ENCODE measurements around the gene INMT.
"Not testable (repeated sequence)": the region's sequence is repeated elsewhere in the genome, so short reads cannot be mapped to it uniquely, and the experiment has no call there.

Gene INMT

GRCh38 chr7:30709549-30709948 lies 42.4 kb upstream of the INMT start:
- Histone ChIP-seq H3K4me1 (ENCODE audit: control insufficient read depth, insufficient read depth, low read length) (peaks cover 4% of the 10 kb centered on the region), H3K36me3 (ENCODE audit: control insufficient read depth, insufficient read depth, low read length) (no peaks in the 10 kb centered on the region), H3K27me3 (ENCODE audit: control insufficient read depth, insufficient read depth, low read length, poor library complexity, severe bottlenecking) (no peaks in the 10 kb centered on the region), H3K4me3 (ENCODE audit: insufficient read depth, low read depth, low read length) (no peak overlapping the region), H3K27ac (ENCODE audit: insufficient read depth, low read depth, low read length, poor library complexity, severe bottlenecking) (no peak overlapping the region), H3K9me3 (ENCODE audit: control insufficient read depth, low read length) (no peaks in the 10 kb centered on the region)
- 45 to 60% methylated on average over 3 to 4 of the region's 6 CpGs for WGBS, 2 experiments

- no peaks in the 10 kb centered on the region for H3K27me3 ChIP-seq (ENCODE audit: control insufficient read depth, insufficient read depth, low read length, poor library complexity, severe bottlenecking)
- peaks cover 4% of the 10 kb centered on the region for H3K4me1 ChIP-seq (ENCODE audit: control insufficient read depth, insufficient read depth, low read length)
- WGBS, 2 experiments: 97% methylated on average over 4 of the region's 4 CpGs
- no peak overlapping the region for H3K27ac ChIP-seq (ENCODE audit: insufficient read depth, low read depth, low read length, poor library complexity, severe bottlenecking)
- no peaks in the 10 kb centered on the region for H3K9me3 ChIP-seq (ENCODE audit: control insufficient read depth, low read length)
- no peak overlapping the region for H3K4me3 ChIP-seq (ENCODE audit: insufficient read depth, low read depth, low read length)
- H3K36me3 ChIP-seq (ENCODE audit: control insufficient read depth, insufficient read depth, low read length): no peaks in the 10 kb centered on the region
These were observed 41.3 kb upstream of the INMT start for GRCh38 chr7:30710669-30711068.

DNA sequence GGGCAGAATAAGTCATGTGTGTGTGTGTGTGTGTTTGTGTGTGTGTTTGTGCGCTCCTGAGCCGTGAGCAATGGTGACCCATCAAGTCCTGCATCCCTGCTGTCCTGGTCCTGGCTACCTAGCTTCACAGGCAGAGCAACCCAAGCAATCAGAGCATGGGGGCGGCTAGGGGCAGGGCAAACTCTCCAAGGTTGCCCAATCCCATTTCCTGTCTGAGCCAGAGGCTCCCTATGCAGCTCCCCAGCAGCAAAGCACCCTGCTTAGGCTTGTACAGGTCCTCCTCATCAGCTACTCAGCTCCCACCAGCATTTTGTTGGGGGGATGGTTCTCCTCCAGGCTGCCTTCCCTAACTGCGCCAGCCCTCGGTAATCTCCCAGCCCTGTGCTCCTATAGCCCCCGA lies 38.5 kb upstream of the INMT start:
- H3K27ac ChIP-seq (ENCODE audit: insufficient read depth, low read depth, low read length, poor library complexity, severe bottlenecking): no peak overlapping the region

DNA sequence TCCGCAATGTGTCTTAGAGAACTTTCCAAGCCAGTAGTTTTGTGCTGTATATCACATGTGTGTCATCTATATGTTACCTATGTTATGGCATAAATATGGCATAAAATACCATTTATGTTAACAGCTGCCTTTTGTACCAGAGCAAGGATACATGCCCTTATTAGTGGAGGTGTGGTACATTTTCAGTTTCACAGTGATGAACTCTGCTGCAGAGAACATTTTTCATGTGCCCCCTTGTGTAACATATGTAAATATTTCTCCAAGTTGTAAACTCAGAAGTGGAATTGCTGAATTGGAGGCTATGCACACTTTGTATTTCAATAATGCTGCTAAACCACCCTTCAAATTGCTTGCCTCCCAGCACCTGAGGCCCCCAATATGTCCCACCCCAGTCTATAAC lies 37.8 kb upstream of the INMT start:
- WGBS, 2 experiments: 100% methylated on average over 1 of the region's 1 CpG; no CpG with 5 or more reads in 1 of the 2 experiments
- H3K27ac ChIP-seq (ENCODE audit: insufficient read depth, low read depth, low read length, poor library complexity, severe bottlenecking): no peak overlapping the region
- no peak overlapping the region for H3K4me3 ChIP-seq (ENCODE audit: insufficient read depth, low read depth, low read length)
- H3K4me1 ChIP-seq (ENCODE audit: control insufficient read depth, insufficient read depth, low read length): peaks cover 4% of the 10 kb centered on the region
- H3K36me3 ChIP-seq (ENCODE audit: control insufficient read depth, insufficient read depth, low read length): no peaks in the 10 kb centered on the region
- H3K27me3 ChIP-seq (ENCODE audit: control insufficient read depth, insufficient read depth, low read length, poor library complexity, severe bottlenecking): no peaks in the 10 kb centered on the region
- H3K9me3 ChIP-seq (ENCODE audit: control insufficient read depth, low read length): no peaks in the 10 kb centered on the region

More for the DNA sequence above, 38.5 kb upstream of the INMT start:
- Histone ChIP-seq H3K27me3 (ENCODE audit: control insufficient read depth, insufficient read depth, low read length, poor library complexity, severe bottlenecking) (no peaks in the 10 kb centered on the region), H3K9me3 (ENCODE audit: control insufficient read depth, low read length) (no peaks in the 10 kb centered on the region), H3K36me3 (ENCODE audit: control insufficient read depth, insufficient read depth, low read length) (no peaks in the 10 kb centered on the region), H3K4me1 (ENCODE audit: control insufficient read depth, insufficient read depth, low read length) (peaks cover 4% of the 10 kb centered on the region), H3K4me3 (ENCODE audit: insufficient read depth, low read depth, low read length) (no peak overlapping the region)
- 87 to 88% methylated on average over 6 of the region's 6 CpGs for WGBS, 2 experiments

- Histone ChIP-seq H3K27ac (ENCODE audit: insufficient read depth, low read depth, low read length, poor library complexity, severe bottlenecking) (no peak overlapping the region), H3K36me3 (ENCODE audit: control insufficient read depth, insufficient read depth, low read length) (no peaks in the 10 kb centered on the region), H3K27me3 (ENCODE audit: control insufficient read depth, insufficient read depth, low read length, poor library complexity, severe bottlenecking) (no peaks in the 10 kb centered on the region), H3K4me1 (ENCODE audit: control insufficient read depth, insufficient read depth, low read length) (no peaks in the 10 kb centered on the region), H3K9me3 (ENCODE audit: control insufficient read depth, low read length) (no peaks in the 10 kb centered on the region), H3K4me3 (ENCODE audit: insufficient read depth, low read depth, low read length) (no peak overlapping the region)
- WGBS, 2 experiments: 52 to 61% methylated on average over 2 of the region's 2 CpGs
These were observed 34.8 kb upstream of the INMT start for GRCh38 chr7:30717181-30717580.

- H3K27me3 ChIP-seq (ENCODE audit: control insufficient read depth, insufficient read depth, low read length, poor library complexity, severe bottlenecking): not testable (repeated sequence)
- 84 to 90% methylated on average over 2 of the region's 2 CpGs for WGBS, 2 experiments
These were observed 32.5 kb upstream of the INMT start for GRCh38 chr7:30719434-30719833.

DNA sequence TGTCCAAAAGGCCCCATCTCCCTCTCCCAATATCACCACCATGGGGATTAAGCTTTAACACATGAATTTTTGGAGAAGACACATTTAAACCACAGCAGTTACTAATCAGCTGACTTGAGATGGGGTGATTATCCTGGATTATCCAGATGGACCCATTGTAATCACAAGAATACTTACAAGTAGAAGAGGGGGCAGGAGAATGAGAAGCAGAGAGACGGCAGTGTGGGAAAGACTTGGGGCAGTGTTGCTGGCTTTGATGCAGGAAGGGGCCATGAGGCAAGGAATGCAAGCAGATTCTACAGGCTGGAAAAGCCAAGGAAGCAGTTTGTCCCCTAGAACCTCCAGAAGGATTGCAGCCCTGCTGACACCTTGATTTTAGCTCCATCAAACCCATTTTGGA lies 30.7 kb upstream of the INMT start:
- Histone ChIP-seq H3K9me3 (ENCODE audit: control insufficient read depth, low read length) (no peaks in the 10 kb centered on the region), H3K4me3 (ENCODE audit: insufficient read depth, low read depth, low read length) (no peak overlapping the region), H3K27me3 (ENCODE audit: control insufficient read depth, insufficient read depth, low read length, poor library complexity, severe bottlenecking) (no peaks in the 10 kb centered on the region), H3K36me3 (ENCODE audit: control insufficient read depth, insufficient read depth, low read length) (no peaks in the 10 kb centered on the region), H3K27ac (ENCODE audit: insufficient read depth, low read depth, low read length, poor library complexity, severe bottlenecking) (no peak overlapping the region), H3K4me1 (ENCODE audit: control insufficient read depth, insufficient read depth, low read length) (no peaks in the 10 kb centered on the region)
- 88 to 92% methylated on average over 1 of the region's 1 CpG for WGBS, 2 experiments

More at GRCh38 chr7:30719434-30719833, 32.5 kb upstream of the INMT start:
- not testable (repeated sequence) for H3K9me3 ChIP-seq (ENCODE audit: control insufficient read depth, low read length); H3K4me3 ChIP-seq (ENCODE audit: insufficient read depth, low read depth, low read length); H3K36me3 ChIP-seq (ENCODE audit: control insufficient read depth, insufficient read depth, low read length); H3K4me1 ChIP-seq (ENCODE audit: control insufficient read depth, insufficient read depth, low read length); H3K27ac ChIP-seq (ENCODE audit: insufficient read depth, low read depth, low read length, poor library complexity, severe bottlenecking)

- H3K4me1 ChIP-seq (ENCODE audit: control insufficient read depth, insufficient read depth, low read length): peaks cover 5% of the 10 kb centered on the region
- H3K27ac ChIP-seq (ENCODE audit: insufficient read depth, low read depth, low read length, poor library complexity, severe bottlenecking): no peak overlapping the region
- no peak overlapping the region for H3K4me3 ChIP-seq (ENCODE audit: insufficient read depth, low read depth, low read length)
- WGBS, 2 experiments: 91% methylated on average over 2 of the region's 2 CpGs
- H3K36me3 ChIP-seq (ENCODE audit: control insufficient read depth, insufficient read depth, low read length): no peaks in the 10 kb centered on the region
- no peaks in the 10 kb centered on the region for H3K9me3 ChIP-seq (ENCODE audit: control insufficient read depth, low read length)
- H3K27me3 ChIP-seq (ENCODE audit: control insufficient read depth, insufficient read depth, low read length, poor library complexity, severe bottlenecking): no peaks in the 10 kb centered on the region
These were observed 29.7 kb upstream of the INMT start for GRCh38 chr7:30722187-30722586.

DNA sequence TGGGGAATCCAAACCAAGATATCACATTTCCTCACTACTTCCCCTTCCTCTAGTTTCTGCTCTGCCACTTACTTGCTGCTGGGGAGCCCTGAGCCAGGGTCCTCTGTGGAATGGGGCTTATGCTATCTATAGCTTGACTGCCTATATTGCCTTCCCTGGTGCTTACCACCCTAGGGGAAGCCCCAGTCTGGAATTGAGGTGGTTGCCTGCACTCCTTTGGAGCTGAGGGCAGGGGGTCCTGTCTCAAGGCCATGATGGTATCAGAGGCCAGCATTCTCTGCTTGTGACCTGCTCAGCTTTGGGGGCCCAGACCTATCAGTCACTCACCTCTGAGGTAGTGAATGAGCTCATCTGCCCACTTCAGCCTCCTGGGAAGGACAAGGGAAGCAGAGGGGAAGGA lies 29.3 kb upstream of the INMT start:
- peaks cover 6% of the 10 kb centered on the region for H3K4me1 ChIP-seq (ENCODE audit: control insufficient read depth, insufficient read depth, low read length)
- no peaks in the 10 kb centered on the region for H3K36me3 ChIP-seq (ENCODE audit: control insufficient read depth, insufficient read depth, low read length)
- no peaks in the 10 kb centered on the region for H3K9me3 ChIP-seq (ENCODE audit: control insufficient read depth, low read length)
- H3K4me3 ChIP-seq (ENCODE audit: insufficient read depth, low read depth, low read length): no peak overlapping the region
- H3K27ac ChIP-seq (ENCODE audit: insufficient read depth, low read depth, low read length, poor library complexity, severe bottlenecking): no peak overlapping the region
- H3K27me3 ChIP-seq (ENCODE audit: control insufficient read depth, insufficient read depth, low read length, poor library complexity, severe bottlenecking): no peaks in the 10 kb centered on the region

- no peaks in the 10 kb centered on the region for H3K36me3 ChIP-seq (ENCODE audit: control insufficient read depth, insufficient read depth, low read length)
- H3K27me3 ChIP-seq (ENCODE audit: control insufficient read depth, insufficient read depth, low read length, poor library complexity, severe bottlenecking): no peaks in the 10 kb centered on the region
- WGBS, 2 experiments: 70 to 78% methylated on average over 4 of the region's 4 CpGs
These were observed 28.2 kb upstream of the INMT start for GRCh38 chr7:30723776-30724175.

GRCh38 chr7:30726296-30727006 lies 25.5 kb upstream of the INMT start:
- peaks cover 6% of the 10 kb centered on the region for H3K4me1 ChIP-seq (ENCODE audit: control insufficient read depth, insufficient read depth, low read length)
- H3K27me3 ChIP-seq (ENCODE audit: control insufficient read depth, insufficient read depth, low read length, poor library complexity, severe bottlenecking): no peaks in the 10 kb centered on the region
- H3K27ac ChIP-seq (ENCODE audit: insufficient read depth, low read depth, low read length, poor library complexity, severe bottlenecking): no peak overlapping the region
- no peaks in the 10 kb centered on the region for H3K9me3 ChIP-seq (ENCODE audit: control insufficient read depth, low read length)
- H3K36me3 ChIP-seq (ENCODE audit: control insufficient read depth, insufficient read depth, low read length): no peaks in the 10 kb centered on the region
- WGBS, 2 experiments: 94 to 100% methylated on average over 7 of the region's 7 CpGs
- no peak overlapping the region for H3K4me3 ChIP-seq (ENCODE audit: insufficient read depth, low read depth, low read length)

More at GRCh38 chr7:30723776-30724175, 28.2 kb upstream of the INMT start:
- H3K4me1 ChIP-seq (ENCODE audit: control insufficient read depth, insufficient read depth, low read length): peaks cover 6% of the 10 kb centered on the region
- H3K4me3 ChIP-seq (ENCODE audit: insufficient read depth, low read depth, low read length): no peak overlapping the region
- H3K27ac ChIP-seq (ENCODE audit: insufficient read depth, low read depth, low read length, poor library complexity, severe bottlenecking): no peak overlapping the region
- H3K9me3 ChIP-seq (ENCODE audit: control insufficient read depth, low read length): no peaks in the 10 kb centered on the region

Measured in ectodermal cell (in vitro differentiated cells).